Medulla oblongata (tissue), 1 donor: ENCODE data around the gene TEKT5.
"Not testable (repeated sequence)": the region's sequence is repeated elsewhere in the genome, so short reads cannot be mapped to it uniquely, and the experiment has no call there.

Experiments used
- DNase-seq: peaks from one replicate; pipeline ENCODE4 v3.0.0-alpha.2; 2015; ENCODE audit errors: extremely low spot score

TEKT5 gene

DNA sequence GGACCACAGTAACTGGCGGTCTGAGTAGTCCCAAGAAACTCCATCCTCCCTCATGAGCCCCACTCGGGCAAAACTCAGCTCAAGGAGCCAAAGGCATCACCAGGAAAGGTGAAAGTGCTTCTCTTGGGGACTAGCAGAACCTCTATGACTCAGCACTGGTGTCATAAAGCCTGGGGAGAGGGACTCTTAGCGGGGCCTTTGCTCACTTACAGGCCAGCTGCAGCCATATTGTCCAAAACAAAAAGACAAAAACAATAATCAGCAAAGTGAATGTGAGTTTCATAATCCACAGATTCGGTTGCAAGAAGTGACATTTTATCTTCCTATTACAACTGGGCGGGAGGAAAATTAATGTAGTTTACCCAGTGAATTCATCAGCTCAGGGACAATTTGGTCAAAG lies at the start of gene TEKT5:
TSS of gene TEKT5 (minus strand) at position 101 of the 400 bp plus-strand sequence. CDS start at position 44, 57 bp downstream.
- DNase-seq = no peak

- peak; percentile 99 for DNase-seq
Observed at GRCh38 chr16:10743610-10744369, 49.1 kb upstream of the TEKT5 start, which contains the start of gene NUBP1. NUBP1 (plus strand) TSS chr16:10743842; CDS start chr16:10743864, 22 bp downstream.

DNA sequence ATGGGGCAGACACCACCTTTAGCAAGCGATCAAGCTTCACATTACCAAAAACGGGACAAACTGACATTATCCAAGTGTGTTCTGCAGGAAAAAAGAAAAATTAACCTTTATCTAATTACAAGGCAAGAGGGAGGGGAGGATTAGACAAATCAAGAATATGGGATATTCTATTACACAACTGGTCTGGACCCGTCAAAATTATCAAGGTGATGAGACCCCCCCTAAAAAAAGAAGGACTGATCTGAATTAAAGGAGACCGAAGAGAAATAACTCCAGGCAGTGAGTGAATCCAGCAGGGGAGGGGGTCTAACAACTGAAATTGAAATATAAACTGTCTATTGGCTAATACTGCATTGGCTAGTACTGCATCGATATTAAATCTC lies 48.5 kb upstream of the TEKT5 start:
- no peak for DNase-seq

GRCh38 chr16:10741844-10742243 lies 47.1 kb upstream of the TEKT5 start:
- DNase-seq = no peak

DNA sequence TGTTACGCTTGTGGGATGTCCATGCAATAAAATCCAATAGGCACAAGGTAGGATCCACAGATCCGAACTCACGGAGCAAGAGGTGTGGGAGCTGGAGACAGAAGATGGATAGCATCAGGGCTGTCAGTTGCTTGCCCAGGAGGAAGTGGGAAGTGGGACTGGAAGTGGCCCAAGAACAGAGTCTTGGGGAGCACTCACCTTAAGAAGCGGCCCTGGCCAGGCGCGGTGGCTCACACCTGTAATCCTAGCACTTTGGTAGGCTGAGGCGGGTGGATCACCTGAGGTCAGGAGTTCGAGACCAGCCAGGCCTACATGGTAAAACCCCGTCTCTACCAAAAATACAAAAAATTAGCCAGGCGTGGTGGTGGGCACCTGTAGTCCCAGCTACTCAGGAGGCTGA lies 46.5 kb upstream of the TEKT5 start:
- DNase-seq = not testable (repeated sequence)

DNA sequence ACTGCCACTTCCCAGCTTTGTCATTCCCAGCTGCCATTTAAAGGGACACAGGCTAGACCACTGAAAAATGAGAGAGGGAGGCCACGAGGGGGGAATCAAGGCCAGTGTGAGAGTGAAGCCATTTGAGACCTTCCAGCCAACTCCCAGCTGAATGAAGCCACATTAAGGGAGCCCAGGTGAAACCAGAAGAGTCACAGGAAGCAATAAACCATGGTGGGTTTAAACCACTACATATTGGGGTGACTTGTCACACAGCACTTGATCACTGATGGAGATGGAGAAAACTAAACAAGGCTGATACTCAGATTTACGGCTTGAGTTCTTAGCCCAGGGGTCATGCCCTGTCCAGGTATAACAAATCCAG lies 46.1 kb upstream of the TEKT5 start:
- DNase-seq = no peak

- DNase-seq = no peak
Observed at GRCh38 chr16:10740000-10740844, 45.5 kb upstream of the TEKT5 start.

GRCh38 chr16:10738231-10739077 lies 43.7 kb upstream of the TEKT5 start:
- peak; percentile 81 for DNase-seq

DNA sequence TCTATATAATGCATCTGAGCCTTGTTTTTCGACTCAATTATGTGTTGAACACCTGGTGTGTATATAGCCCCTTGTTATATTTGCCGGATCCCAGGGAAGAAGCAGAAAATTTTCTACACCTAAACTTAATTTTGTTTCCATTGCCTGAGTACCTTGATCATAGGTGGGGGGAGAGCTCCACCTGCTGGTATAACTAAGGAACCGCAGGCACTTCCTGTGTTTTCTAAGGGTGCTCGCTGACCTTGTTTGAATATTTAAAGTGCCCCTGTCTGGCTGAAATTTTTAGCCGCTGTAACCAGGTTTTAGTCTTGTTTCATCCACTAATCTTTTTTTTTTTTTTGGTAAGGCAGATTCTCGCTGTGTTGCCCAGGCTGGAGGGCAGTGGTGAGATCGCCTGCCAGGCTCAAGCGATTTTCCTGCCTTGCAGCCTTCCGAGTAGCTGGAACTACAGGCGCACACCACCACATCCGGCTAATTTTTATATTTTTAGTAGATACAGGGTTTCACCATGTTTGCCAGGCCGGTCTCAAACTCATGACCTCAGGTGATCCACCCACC lies 42.4 kb upstream of the TEKT5 start:
- peak; percentile 89 for DNase-seq

DNA sequence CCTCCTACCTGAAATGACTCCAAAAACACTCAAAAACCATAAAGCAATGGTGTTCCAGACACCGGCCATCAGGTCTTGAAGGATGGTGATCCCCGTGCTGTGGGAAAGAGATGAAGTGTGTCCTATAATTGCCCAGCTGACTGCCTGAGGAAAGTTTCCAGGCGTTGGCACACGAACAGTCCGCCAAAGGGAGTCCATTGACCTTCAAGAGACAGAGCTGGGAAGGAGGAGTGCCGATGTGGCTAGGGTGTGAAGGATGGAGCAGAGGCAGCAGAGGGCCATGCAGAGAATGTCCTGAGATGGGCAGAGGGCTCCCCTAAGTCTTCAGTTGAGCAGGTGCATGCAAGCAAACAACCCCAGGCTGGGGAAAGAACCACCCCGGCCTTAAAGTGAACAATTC lies 37.1 kb upstream of the TEKT5 start:
- no peak for DNase-seq

GRCh38 chr16:10729104-10730048 lies 34.6 kb upstream of the TEKT5 start:
- DNase-seq = no peak

GRCh38 chr16:10728003-10728887 lies 33.5 kb upstream of the TEKT5 start:
- no peak for DNase-seq

GRCh38 chr16:10708969-10709368 lies 14.2 kb upstream of the TEKT5 start:
- DNase-seq = no peak

DNA sequence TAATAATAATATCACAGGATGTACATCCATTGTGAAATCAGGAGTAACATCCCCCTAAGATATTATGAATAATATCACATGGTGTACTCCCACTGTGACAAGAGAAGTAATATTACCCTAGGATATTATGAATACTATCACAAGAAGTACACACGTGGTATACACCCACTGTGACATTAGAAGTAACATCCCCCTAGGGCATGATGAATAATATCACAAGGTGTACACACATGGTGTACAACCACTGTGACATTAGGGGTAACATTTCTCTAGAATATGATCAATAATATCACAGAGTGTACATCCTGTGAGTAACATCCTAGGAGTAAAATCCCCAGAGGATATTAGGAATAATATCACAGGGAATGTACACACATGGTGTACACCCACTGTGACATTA lies 5.0 kb upstream of the TEKT5 start:
- no peak for DNase-seq

DNA sequence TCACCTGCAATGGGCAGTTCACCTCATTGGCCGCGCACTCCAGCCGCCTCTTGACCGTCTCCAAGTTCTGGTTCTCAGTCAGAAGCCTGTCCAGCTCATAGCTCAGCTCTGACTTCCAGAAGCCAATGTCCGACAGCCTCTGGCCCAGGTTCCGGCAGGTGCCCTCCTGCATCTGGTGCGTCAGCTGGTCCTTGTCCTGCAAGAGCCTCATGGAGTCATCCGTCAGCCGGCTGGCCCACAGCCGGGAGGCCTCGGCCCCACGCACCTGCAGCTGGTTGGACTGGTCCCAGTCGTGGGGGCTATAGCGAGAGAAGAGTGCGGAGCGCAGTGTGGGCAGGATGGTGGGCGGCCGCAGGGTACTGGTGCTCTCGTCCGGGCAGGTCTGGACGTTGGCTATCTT lies 424 bp downstream of the TEKT5 start:
- no peak for DNase-seq

DNA sequence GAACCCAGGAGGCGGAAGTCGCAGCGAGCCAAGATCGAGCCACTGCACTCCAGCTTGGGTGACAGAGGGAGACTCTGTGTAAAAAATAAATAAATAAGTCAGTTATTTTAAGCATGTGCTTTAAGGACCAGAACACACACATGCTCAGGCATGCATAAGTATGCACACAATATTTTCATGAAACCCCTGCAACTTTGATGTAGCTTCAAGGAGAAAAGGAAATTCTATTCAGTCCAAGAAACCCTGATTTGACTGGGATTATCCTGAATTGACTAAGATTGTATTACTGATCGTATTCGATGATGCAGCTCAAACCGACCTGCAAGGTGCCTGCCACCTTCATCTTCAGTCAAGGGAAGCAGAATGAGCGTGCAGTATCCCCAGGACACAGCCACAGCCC lies 841 bp downstream of the TEKT5 start:
- DNase-seq = no peak

GRCh38 chr16:10692470-10692869 lies 2.3 kb downstream of the TEKT5 start:
- no peak for DNase-seq

- no peak for DNase-seq
Observed at GRCh38 chr16:10688726-10689125, 6.0 kb downstream of the TEKT5 start.

DNA sequence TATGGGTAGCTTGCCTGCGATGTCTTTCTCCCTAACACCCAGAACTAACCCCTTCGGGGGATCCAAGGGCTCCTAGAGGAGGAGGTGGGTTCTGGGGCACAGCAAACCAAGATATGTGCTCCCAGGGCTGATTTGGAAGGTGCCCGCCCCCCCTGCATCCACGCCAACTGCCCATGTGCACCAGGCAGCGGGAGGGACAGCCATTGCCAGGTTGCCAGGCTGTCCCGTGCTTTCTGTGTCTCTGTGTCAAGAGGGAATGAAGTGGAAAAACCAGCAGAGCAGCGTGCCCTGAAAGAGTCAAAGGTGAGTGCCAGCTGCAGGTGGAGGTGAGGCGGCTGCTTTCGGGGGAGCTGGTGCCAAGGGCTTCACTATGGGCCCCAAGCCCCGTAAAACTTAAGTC lies 6.4 kb downstream of the TEKT5 start:
- DNase-seq = no peak

GRCh38 chr16:10685709-10686108 lies 9.0 kb downstream of the TEKT5 start:
- no peak for DNase-seq
